MCF 10A (cell line): ENCODE results near the gene NKPD1. TPM values are rescaled to one million over a fixed set of nuclear protein-coding genes. Genes with fewer than 3 reads are reported as not detected.

ENCODE experiments used
- BruUV-seq: library from RNA; stranded (reverse); fragments of 400-500 nt; replicated peaks from 2 replicates; lab custom pipeline; 2021; lab: Mats Ljungman, UMichigan
- CTCF ChIA-PET: fragments of 300-600 bp; sonication (Branson Sonifier 250); formaldehyde crosslinking; extraction: SDS; loops from one replicate; lab custom pipeline; 2021; ENCODE audit warnings: antibody characterized with exemption, inconsistent platforms; lab: Yijun Ruan, JAX
- POLR2A ChIA-PET: fragments of 300-600, 350-650 bp; sonication (Branson Sonifier 250); formaldehyde crosslinking; extraction: SDS; loops from one replicate; lab custom pipeline; 2020; ENCODE audit warnings: antibody characterized with exemption, inconsistent platforms; lab: Yijun Ruan, JAX
- DNase-seq: peaks from one replicate; pipeline ENCODE4 v3.0.0-alpha.2; 2018; ENCODE audit not compliant: unreplicated experiment
- H3K27ac Mint-ChIP-seq: one replicate; pipeline ENCODE4 v1.8.0; 2022; ENCODE audit warnings: mild to moderate bottlenecking, low read depth, mixed read lengths; ENCODE audit not compliant: unreplicated experiment
- H3K27me3 Mint-ChIP-seq: one replicate; pipeline ENCODE4 v1.8.0; 2022; ENCODE audit warnings: mixed read lengths; ENCODE audit not compliant: insufficient read depth, unreplicated experiment
- H3K36me3 Mint-ChIP-seq: one replicate; pipeline ENCODE4 v1.8.0; 2022; ENCODE audit warnings: mild to moderate bottlenecking, moderate library complexity, mixed read lengths; ENCODE audit not compliant: insufficient read depth, unreplicated experiment
- H3K4me1 Mint-ChIP-seq: one replicate; pipeline ENCODE4 v1.8.0; 2022; ENCODE audit warnings: mixed read lengths; ENCODE audit not compliant: insufficient read depth, unreplicated experiment
- H3K4me3 Mint-ChIP-seq: one replicate; pipeline ENCODE4 v1.8.0; 2022; ENCODE audit warnings: mild to moderate bottlenecking, moderate library complexity, mixed read lengths; ENCODE audit not compliant: unreplicated experiment
- H3K9me3 Mint-ChIP-seq: one replicate; pipeline ENCODE4 v1.8.0; 2022; ENCODE audit warnings: mixed read lengths; ENCODE audit not compliant: unreplicated experiment
- intact Hi-C: fragments of 100-400 bp; cut with micrococcal nuclease; formaldehyde crosslinking; loops from 2 replicates; pipeline ENCODE4 v1.14.1; 2022
- total RNA-seq: library from RNA; stranded (reverse); gene quantifications from 2 replicates; pipeline ENCODE4 v1.2.3, GENCODE V29; 2022
- TF ChIP-seq, protein P1 (sequence below): fragments of 200-600 bp; IDR thresholded peaks from one replicate; pipeline ENCODE4 v1.8.0; 2022; ENCODE audit warnings: antibody characterized with exemption, mild to moderate bottlenecking; ENCODE audit not compliant: unreplicated experiment

NKPD1 gene
- total RNA-seq, 1 experiment from 2014 or later, result 0.09 TPM

DNA sequence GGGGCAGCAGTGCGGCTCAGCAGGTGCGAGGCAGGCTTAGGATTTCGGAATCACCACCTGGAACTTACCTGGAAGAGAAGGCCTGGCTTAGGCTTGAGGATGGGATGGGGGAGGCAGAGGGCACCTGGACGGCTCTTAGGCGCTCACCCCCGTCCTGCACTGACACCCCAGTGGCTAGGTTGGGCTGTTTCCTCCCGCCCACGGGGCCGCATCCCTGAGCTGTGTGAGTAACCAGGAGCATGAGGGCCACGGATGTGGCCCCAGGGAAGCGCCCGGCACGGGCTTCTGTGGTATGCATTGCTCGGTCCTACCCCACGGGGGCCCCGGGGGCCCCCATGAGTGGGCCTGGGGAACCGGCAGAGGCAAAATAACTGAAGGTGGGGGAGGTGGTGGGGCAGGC lies 2.4 kb upstream of the NKPD1 start:
- H3K9me3 Mint-ChIP-seq, result no peaks in the 10 kb centered on the region
- H3K27ac Mint-ChIP-seq, result no peak overlapping the region

DNA sequence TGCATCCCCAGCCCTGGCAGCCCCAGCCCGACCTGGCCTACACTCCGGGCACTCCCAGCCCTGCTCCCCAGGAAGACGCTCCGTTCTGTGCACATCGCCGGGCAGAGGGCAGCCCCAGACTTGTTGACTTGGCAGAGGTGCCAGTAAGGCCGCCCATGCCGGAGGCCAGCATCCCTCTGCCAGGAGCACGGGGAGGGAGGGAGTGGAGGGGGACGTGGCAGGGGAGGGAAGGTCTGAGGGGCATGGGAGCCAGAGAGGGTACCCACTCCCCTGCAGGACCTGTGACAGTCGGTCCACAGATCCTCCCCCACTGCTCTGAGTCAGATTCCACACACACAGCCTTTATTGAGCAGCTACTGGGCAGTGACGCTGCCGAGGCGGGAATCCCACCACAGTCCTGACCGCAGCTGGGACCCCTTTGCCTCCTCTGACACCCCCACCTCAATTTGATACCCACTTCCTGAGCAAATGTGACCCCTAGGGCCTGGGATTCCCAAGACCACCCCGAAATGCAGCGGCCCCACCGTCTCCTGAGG lies 1.9 kb upstream of the NKPD1 start:
- Mint-ChIP-seq H3K27ac (no peak overlapping the region), H3K4me3 (no peak overlapping the region), H3K36me3 (no peaks in the 10 kb centered on the region), H3K4me1 (peaks cover 27% of the 10 kb centered on the region), H3K9me3 (no peaks in the 10 kb centered on the region), H3K27me3 (no peaks in the 10 kb centered on the region)
- ChIA-PET CTCF (interaction anchor here (0.5 to 1.4 kb wide), 6 partner anchors 16 to 526 kb away, joined by 3 to 5 read pairs (median 3); partner anchors contain the start of gene TRAPPC6A), POLR2A (interaction anchor here (0.8 to 4.2 kb wide), 2 partner anchors 13 to 16 kb away, joined by 3 to 47 read pairs; partner anchors contain the start of genes BLOC1S3 and TRAPPC6A)
- peak; percentile 84 for DNase-seq
- intact Hi-C loops, result loop anchor here (1.0 to 5.0 kb wide), 2 partner anchors 85 to 176 kb away; partner anchors contain the start of gene EXOC3L2
- no TSS peak for BruUV-seq
- TF ChIP-seq, protein P1, sequence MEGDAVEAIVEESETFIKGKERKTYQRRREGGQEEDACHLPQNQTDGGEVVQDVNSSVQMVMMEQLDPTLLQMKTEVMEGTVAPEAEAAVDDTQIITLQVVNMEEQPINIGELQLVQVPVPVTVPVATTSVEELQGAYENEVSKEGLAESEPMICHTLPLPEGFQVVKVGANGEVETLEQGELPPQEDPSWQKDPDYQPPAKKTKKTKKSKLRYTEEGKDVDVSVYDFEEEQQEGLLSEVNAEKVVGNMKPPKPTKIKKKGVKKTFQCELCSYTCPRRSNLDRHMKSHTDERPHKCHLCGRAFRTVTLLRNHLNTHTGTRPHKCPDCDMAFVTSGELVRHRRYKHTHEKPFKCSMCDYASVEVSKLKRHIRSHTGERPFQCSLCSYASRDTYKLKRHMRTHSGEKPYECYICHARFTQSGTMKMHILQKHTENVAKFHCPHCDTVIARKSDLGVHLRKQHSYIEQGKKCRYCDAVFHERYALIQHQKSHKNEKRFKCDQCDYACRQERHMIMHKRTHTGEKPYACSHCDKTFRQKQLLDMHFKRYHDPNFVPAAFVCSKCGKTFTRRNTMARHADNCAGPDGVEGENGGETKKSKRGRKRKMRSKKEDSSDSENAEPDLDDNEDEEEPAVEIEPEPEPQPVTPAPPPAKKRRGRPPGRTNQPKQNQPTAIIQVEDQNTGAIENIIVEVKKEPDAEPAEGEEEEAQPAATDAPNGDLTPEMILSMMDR, result no peak

More for the DNA sequence above, 2.4 kb upstream of the NKPD1 start:
- ChIA-PET CTCF (interaction anchor here (0.5 to 1.4 kb wide), 3 partner anchors 15 to 527 kb away, joined by 3 to 5 read pairs (median 3); partner anchors contain the start of gene TRAPPC6A), POLR2A (interaction anchor here (0.8 to 4.2 kb wide), 2 partner anchors 13 to 15 kb away, joined by 3 to 47 read pairs; partner anchors contain the start of genes BLOC1S3 and TRAPPC6A)
- Mint-ChIP-seq H3K27me3 (no peaks in the 10 kb centered on the region), H3K4me3 (no peak overlapping the region), H3K4me1 (peaks cover 27% of the 10 kb centered on the region), H3K36me3 (no peaks in the 10 kb centered on the region)
- TF ChIP-seq, protein P1, result no peak
- no TSS peak for BruUV-seq
- intact Hi-C loops, result loop anchor here (5.0 kb wide), 1 partner anchor 84 kb away; the partner anchor contains the start of gene EXOC3L2
- peak; percentile 37 for DNase-seq

GRCh38 chr19:45161738-45162607 lies 1.2 kb upstream of the NKPD1 start:
- peaks cover 27% of the 10 kb centered on the region for H3K4me1 Mint-ChIP-seq
- POLR2A ChIA-PET, result interaction anchor here (0.7 to 4.2 kb wide), 3 partner anchors 16 to 85 kb away, joined by 4 to 47 read pairs (median 11); partner anchors contain the start of genes BLOC1S3 and TRAPPC6A
- BruUV-seq, result no TSS peak
- H3K27me3 Mint-ChIP-seq, result no peaks in the 10 kb centered on the region
- no peaks in the 10 kb centered on the region for H3K9me3 Mint-ChIP-seq
- CTCF ChIA-PET, result interaction anchor here (0.6 to 1.4 kb wide), 5 partner anchors 16 to 351 kb away, joined by 3 to 5 read pairs (median 3); partner anchors contain the start of gene TRAPPC6A
- H3K27ac Mint-ChIP-seq, result no peak overlapping the region
- TF ChIP-seq, protein P1, result peak; percentile 24
- intact Hi-C loops, result loop anchor here (1.0 to 5.0 kb wide), 2 partner anchors 85 to 176 kb away; partner anchors contain the start of gene EXOC3L2
- H3K4me3 Mint-ChIP-seq, result no peak overlapping the region
- DNase-seq, result no peak
- no peaks in the 10 kb centered on the region for H3K36me3 Mint-ChIP-seq
